Type B pancreatic cell (in vitro differentiated cells): ENCODE measurements around the gene PLCL1. TPM values are rescaled to one million over a fixed set of nuclear protein-coding genes. Genes with fewer than 3 reads are reported as not detected.

Source experiments
- DNase-seq: peaks from one replicate; pipeline ENCODE4 v3.0.0; 2021; ENCODE audit warnings: mixed read lengths; ENCODE audit not compliant: unreplicated experiment; ENCODE audit errors: extremely low spot score
- H3K27ac Mint-ChIP-seq: 2 replicates; pipeline ENCODE4 v1.8.0; 2021; ENCODE audit warnings: mild to moderate bottlenecking, mixed read lengths
- H3K27me3 Mint-ChIP-seq: 2 replicates; pipeline ENCODE4 v1.8.0; 2021; ENCODE audit warnings: mixed read lengths
- H3K36me3 Mint-ChIP-seq: 2 replicates; pipeline ENCODE4 v1.8.0; 2021; ENCODE audit warnings: mixed read lengths
- H3K4me1 Mint-ChIP-seq: one replicate; pipeline ENCODE4 v1.8.0; 2021; ENCODE audit warnings: mixed read lengths; ENCODE audit not compliant: unreplicated experiment
- H3K4me3 Mint-ChIP-seq: 2 replicates; pipeline ENCODE4 v1.8.0; 2021; ENCODE audit warnings: mild to moderate bottlenecking, mixed read lengths
- H3K9me3 Mint-ChIP-seq: 2 replicates; pipeline ENCODE4 v1.8.0; 2021; ENCODE audit warnings: mixed read lengths
- total RNA-seq: library from RNA; stranded (reverse); gene quantifications from 2 replicates; pipeline ENCODE4 v1.2.1, GENCODE V29; 2021; ENCODE audit warnings: low replicate concordance
- TF ChIP-seq, protein P1 (sequence below): fragments of 200-600 bp; sonication (generic); conservative IDR thresholded peaks from 2 replicates; pipeline ENCODE4 v1.5.0; 2021; ENCODE audit warnings: antibody characterized with exemption, mild to moderate bottlenecking

The PLCL1 gene
- total RNA-seq, 1 donor from 2014 or later = 4.4 TPM

DNA sequence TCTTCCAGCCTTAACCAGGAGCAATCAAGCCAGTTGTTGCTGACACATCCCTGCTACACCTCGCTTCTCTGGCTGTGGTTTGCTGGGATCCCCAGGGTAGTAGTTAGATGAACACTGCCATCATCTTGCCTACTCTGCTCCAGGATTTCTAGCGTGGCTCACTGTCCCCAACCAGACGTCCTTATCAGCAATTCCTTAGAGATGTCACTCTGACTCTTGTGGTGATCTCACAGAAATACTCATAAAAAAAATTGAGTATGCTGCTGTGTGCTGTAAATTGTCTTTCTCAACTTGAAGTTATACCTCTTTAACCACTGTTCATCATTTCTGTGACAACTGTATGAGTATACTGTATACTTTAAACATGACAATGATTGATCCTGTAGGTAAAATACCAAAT lies 63.2 kb downstream of the PLCL1 start:
- Mint-ChIP-seq H3K27ac (no peak overlapping the region), H3K9me3 (no peaks in the 10 kb centered on the region), H3K36me3 (no peaks in the 10 kb centered on the region), H3K4me3 (no peak overlapping the region), H3K4me1 (peaks cover 42% of the 10 kb centered on the region), H3K27me3 (peaks cover 10% of the 10 kb centered on the region)
- DNase-seq = no peak
- TF ChIP-seq, protein P1, sequence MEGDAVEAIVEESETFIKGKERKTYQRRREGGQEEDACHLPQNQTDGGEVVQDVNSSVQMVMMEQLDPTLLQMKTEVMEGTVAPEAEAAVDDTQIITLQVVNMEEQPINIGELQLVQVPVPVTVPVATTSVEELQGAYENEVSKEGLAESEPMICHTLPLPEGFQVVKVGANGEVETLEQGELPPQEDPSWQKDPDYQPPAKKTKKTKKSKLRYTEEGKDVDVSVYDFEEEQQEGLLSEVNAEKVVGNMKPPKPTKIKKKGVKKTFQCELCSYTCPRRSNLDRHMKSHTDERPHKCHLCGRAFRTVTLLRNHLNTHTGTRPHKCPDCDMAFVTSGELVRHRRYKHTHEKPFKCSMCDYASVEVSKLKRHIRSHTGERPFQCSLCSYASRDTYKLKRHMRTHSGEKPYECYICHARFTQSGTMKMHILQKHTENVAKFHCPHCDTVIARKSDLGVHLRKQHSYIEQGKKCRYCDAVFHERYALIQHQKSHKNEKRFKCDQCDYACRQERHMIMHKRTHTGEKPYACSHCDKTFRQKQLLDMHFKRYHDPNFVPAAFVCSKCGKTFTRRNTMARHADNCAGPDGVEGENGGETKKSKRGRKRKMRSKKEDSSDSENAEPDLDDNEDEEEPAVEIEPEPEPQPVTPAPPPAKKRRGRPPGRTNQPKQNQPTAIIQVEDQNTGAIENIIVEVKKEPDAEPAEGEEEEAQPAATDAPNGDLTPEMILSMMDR = no peak

DNA sequence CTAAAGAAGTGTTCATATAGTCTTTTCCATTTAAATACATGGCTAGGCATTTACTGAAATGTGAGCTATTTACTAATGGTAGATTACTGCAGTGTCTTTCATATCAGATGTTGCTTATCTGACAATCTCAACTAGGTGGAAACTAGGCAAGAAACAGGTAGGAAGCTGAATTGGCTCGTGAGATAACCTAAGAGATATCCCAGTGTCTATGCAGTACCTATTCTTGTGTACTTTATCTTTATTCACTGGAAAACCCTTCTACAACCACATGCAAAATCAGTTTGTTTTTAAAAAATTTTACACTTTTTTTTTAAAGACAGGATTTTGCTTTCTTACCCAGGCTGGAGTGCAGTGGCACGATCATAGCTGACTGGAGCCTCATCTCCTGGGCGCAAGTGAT lies 63.8 kb downstream of the PLCL1 start:
- Mint-ChIP-seq H3K4me3 (no peak overlapping the region), H3K36me3 (no peaks in the 10 kb centered on the region), H3K27ac (no peak overlapping the region), H3K27me3 (peaks cover 10% of the 10 kb centered on the region), H3K9me3 (no peaks in the 10 kb centered on the region), H3K4me1 (peaks cover 42% of the 10 kb centered on the region)
- TF ChIP-seq, protein P1 = no peak
- no peak for DNase-seq

DNA sequence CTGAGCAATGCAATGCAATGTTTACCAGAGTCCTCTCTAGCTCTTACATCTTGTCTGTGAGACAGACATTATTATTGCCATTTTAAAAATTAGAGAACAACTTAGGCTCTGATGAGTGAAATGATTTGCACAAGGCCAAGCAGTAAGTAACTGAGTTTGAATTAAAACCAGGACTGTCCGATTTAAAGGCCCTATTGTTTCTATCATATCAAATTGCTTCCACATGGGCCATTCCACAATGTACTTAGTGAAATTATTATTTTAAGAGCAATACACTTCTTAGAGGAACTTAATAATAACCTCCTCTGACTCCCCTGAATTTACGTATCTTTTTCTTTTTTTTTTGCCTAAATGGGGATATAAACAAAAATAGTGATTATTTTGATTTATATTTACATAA lies 64.6 kb downstream of the PLCL1 start:
- no peaks in the 10 kb centered on the region for H3K9me3 Mint-ChIP-seq
- DNase-seq = no peak
- no peak overlapping the region for H3K27ac Mint-ChIP-seq
- no peak overlapping the region for H3K4me3 Mint-ChIP-seq
- H3K4me1 Mint-ChIP-seq = peaks cover 42% of the 10 kb centered on the region
- TF ChIP-seq, protein P1 = no peak
- no peaks in the 10 kb centered on the region for H3K36me3 Mint-ChIP-seq
- peaks cover 10% of the 10 kb centered on the region for H3K27me3 Mint-ChIP-seq

DNA sequence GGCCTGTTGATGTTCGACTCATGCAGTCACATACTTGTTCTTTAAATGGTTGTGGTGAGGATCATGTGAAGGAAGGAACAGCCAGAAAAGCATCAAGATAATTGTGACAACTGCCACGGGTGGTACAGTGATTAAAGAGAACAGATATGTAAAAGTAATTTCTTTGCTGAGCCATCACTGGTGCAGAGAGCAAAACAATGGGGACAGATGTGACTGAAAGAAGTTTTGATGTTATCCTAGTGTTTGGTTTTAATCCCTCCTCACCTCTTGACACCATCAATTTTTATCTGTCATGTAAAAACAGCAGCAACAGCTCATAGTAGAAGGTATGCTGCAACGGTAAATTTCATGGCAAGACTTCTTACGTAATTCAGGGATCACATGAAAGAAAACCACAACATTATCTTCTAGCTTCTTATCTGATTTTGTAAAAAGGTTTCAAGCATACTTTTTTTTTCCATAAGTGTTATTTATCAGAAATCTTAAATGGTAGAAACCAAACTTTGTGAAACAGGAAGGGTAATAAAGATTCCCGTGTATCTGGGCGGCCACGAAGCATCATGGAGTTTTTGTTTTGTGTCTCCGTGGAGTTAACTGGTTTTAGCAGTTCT lies 65.2 kb downstream of the PLCL1 start:
- peaks cover 10% of the 10 kb centered on the region for H3K27me3 Mint-ChIP-seq
- H3K27ac Mint-ChIP-seq = no peak overlapping the region
- H3K9me3 Mint-ChIP-seq = no peaks in the 10 kb centered on the region
- peaks cover 42% of the 10 kb centered on the region for H3K4me1 Mint-ChIP-seq
- no peak for DNase-seq
- TF ChIP-seq, protein P1 = no peak
- no peaks in the 10 kb centered on the region for H3K36me3 Mint-ChIP-seq
- H3K4me3 Mint-ChIP-seq = no peak overlapping the region

DNA sequence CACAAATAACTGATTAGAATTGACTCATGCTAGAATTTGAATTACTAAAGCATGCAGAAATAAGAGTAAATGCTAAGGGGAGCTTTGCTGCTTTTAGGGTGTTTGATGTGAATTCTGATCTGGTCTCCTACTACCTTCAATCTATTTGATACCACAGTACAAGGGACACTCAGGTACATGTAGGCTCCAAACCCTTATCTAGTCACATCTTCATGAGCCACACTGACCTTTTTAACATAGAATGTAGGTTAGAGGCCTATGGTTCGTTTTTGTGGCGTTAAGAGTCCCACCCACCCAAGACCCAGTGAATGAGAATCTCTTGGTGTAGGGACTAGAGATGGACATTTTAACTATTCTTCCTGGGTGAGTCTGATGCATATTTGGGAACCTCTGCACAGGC lies 65.7 kb downstream of the PLCL1 start:
- H3K9me3 Mint-ChIP-seq = no peaks in the 10 kb centered on the region
- H3K27me3 Mint-ChIP-seq = peaks cover 10% of the 10 kb centered on the region
- DNase-seq = no peak
- no peak overlapping the region for H3K27ac Mint-ChIP-seq
- H3K36me3 Mint-ChIP-seq = no peaks in the 10 kb centered on the region
- TF ChIP-seq, protein P1 = no peak
- no peak overlapping the region for H3K4me3 Mint-ChIP-seq
- H3K4me1 Mint-ChIP-seq = peaks cover 42% of the 10 kb centered on the region
